ENCODE measurements around the gene ZCCHC17. TPM values are rescaled to one million over a fixed set of nuclear protein-coding genes. Genes with fewer than 3 reads are reported as not detected.

ZCCHC17 gene
- total and polyA plus RNA-seq, 2 donors (not counting 3 experiments of a cell fraction or from before 2014, with no cell fraction given): 32.0 to 41.4 TPM

DNA sequence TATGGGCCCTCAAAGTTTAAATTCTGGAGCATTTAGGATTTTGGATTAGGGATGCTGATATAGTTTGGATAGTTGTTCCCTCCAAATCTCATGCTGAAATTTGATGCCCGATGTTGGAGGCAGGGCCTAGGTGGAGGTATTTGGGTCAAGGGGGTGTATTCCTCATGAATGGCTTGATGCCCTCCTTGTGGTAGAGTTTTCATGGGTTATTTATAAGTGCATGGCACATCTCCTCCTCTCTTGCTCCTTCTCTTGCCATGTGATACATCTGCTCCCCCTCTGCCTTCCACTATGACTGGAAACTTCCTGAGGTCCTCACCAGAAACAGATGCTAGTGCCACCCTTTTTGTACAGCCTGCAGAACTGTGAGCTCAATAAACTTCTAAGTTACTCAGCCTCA is 39.6 kb upstream of the ZCCHC17 start:
- POLR2A ChIA-PET: no interaction called here
- Histone ChIP-seq H3K4me1 (ENCODE audit: control insufficient read depth, extremely low read depth, insufficient read depth, low read length) (no peaks in the 10 kb centered on the region), H3K27ac (ENCODE audit: insufficient read depth, low read depth, low read length) (no peak overlapping the region), H3K9me1 (replicated peaks; ENCODE audit: control insufficient read depth, extremely low read depth, insufficient read depth, low read length) (no peaks in the 10 kb centered on the region), H3K4me2 (ENCODE audit: insufficient read depth, low read length) (no peak overlapping the region), H3K9me3 (replicated peaks; ENCODE audit: control insufficient read depth, insufficient read depth, low read length) (no peaks in the 10 kb centered on the region), H3K9ac (replicated peaks; ENCODE audit: extremely low read depth, insufficient read depth, low read length) (no peak overlapping the region), H3K79me2 (ENCODE audit: control insufficient read depth, insufficient read depth, low read length) (no peaks in the 10 kb centered on the region), H4K20me1 (replicated peaks; ENCODE audit: control insufficient read depth, extremely low read depth, insufficient read depth, low read length) (no peaks in the 10 kb centered on the region), H3K4me3 (replicated peaks in 1 of 3; ENCODE audit: insufficient read depth in 1 of 3, low read depth in 1 of 3, low read length in 3 of 3) (no peak overlapping the region), H3K36me3 (ENCODE audit: control insufficient read depth in 2 of 2, extremely low read depth in 1 of 2, insufficient read depth in 2 of 2, low read length in 2 of 2) (peaks cover 8 to 22% of the 10 kb centered on the region in 2 experiments), H2AFZ (ENCODE audit: low read depth, low read length) (no peak overlapping the region), H3K27me3 (ENCODE audit: control insufficient read depth in 2 of 2, insufficient read depth in 2 of 2, low read length in 2 of 2) (no peaks in the 10 kb centered on the region)
- dilution Hi-C loops (cut with MboI; ENCODE audit: extremely low pct_ligation_motif_present, low sequenced_read_pairs): no loop called here
- DNase-seq (ENCODE audit: low read depth, low spot score) (no peak), FAIRE-seq (no peak)
- intact Hi-C loops (cut with micrococcal nuclease): no loop called here
- BruUV-seq (replicated peaks): no TSS peak
- no peak for TF ChIP-seq FOS (IDR thresholded peaks at IDR 0.05; ENCODE audit: borderline replicate concordance, insufficient read depth, low read length)
- TF ChIP-seq CTCF (IDR thresholded peaks at IDR 0.05; ENCODE audit: extremely low read depth in 1 of 2, insufficient read depth in 1 of 2, low read depth in 1 of 2, low read length in 2 of 2): no peak
- TF ChIP-seq GATA2 (IDR thresholded peaks at IDR 0.05; ENCODE audit: insufficient read depth, insufficient read length, low read depth, low read length): no peak
- CTCF ChIA-PET: no interaction called here

DNA sequence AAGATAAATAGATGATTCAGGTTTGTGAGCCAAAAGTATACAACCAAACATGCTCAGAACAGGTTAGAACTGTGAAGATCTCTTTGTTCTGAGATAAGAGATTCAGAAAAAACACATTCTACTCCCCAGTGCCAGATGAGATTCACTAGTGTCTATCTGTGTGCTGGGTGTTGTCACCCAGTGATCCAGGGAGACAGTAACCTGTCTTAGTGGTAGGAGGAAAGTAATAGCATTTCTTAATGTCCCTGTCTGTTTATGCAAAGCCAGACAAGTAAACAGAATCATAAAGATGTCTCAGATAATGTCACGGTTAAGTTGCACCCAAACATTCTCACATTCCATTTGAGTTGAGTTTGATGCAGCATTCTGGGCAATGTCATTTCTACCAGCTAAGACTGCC is 38.3 kb upstream of the ZCCHC17 start:
- Histone ChIP-seq H4K20me1 (replicated peaks; ENCODE audit: control insufficient read depth, extremely low read depth, insufficient read depth, low read length) (no peaks in the 10 kb centered on the region), H3K4me3 (replicated peaks in 1 of 3; ENCODE audit: insufficient read depth in 1 of 3, low read depth in 1 of 3, low read length in 3 of 3) (no peak overlapping the region), H3K36me3 (ENCODE audit: control insufficient read depth in 2 of 2, extremely low read depth in 1 of 2, insufficient read depth in 2 of 2, low read length in 2 of 2) (peaks cover 8 to 22% of the 10 kb centered on the region in 2 experiments), H3K27ac (ENCODE audit: insufficient read depth, low read depth, low read length) (no peak overlapping the region), H3K9ac (replicated peaks; ENCODE audit: extremely low read depth, insufficient read depth, low read length) (no peak overlapping the region), H3K27me3 (ENCODE audit: control insufficient read depth in 2 of 2, insufficient read depth in 2 of 2, low read length in 2 of 2) (no peaks in the 10 kb centered on the region), H3K4me2 (ENCODE audit: insufficient read depth, low read length) (no peak overlapping the region), H3K4me1 (ENCODE audit: control insufficient read depth, extremely low read depth, insufficient read depth, low read length) (no peaks in the 10 kb centered on the region), H2AFZ (ENCODE audit: low read depth, low read length) (no peak overlapping the region), H3K9me3 (replicated peaks; ENCODE audit: control insufficient read depth, insufficient read depth, low read length) (no peaks in the 10 kb centered on the region), H3K9me1 (replicated peaks; ENCODE audit: control insufficient read depth, extremely low read depth, insufficient read depth, low read length) (no peaks in the 10 kb centered on the region), H3K79me2 (ENCODE audit: control insufficient read depth, insufficient read depth, low read length) (no peaks in the 10 kb centered on the region)
- no peak for DNase-seq (ENCODE audit: low read depth, low spot score)
- dilution Hi-C loops (cut with MboI; ENCODE audit: extremely low pct_ligation_motif_present, low sequenced_read_pairs) (no loop called here), intact Hi-C loops (cut with micrococcal nuclease) (no loop called here)
- TF ChIP-seq MYC (IDR thresholded peaks at IDR 0.05; ENCODE audit: low read depth, low read length) (no peak), EZH2 (IDR thresholded peaks at IDR 0.05; ENCODE audit: borderline replicate concordance, low read depth, low read length, severe bottlenecking) (no peak), CTCF (IDR thresholded peaks at IDR 0.05; ENCODE audit: extremely low read depth in 1 of 2, insufficient read depth in 1 of 2, low read depth in 1 of 2, low read length in 2 of 2) (no peak), POLR2AphosphoS5 (IDR thresholded peaks at IDR 0.05; ENCODE audit: insufficient read depth, low read depth, low read length) (no peak)
- POLR2A ChIA-PET: no interaction called here
- CTCF ChIA-PET: no interaction called here
- no peak for FAIRE-seq
- no TSS peak for BruUV-seq (replicated peaks)

All from endothelial cell of umbilical vein (primary cell).